H1 (cell line): ENCODE data around the gene TXNRD3. TPM values are rescaled to one million over a fixed set of nuclear protein-coding genes. Genes with fewer than 3 reads are reported as not detected.

Experiments used
- CTCF ChIA-PET: fragments of 300-600 bp; sonication (Branson Sonifier 250); formaldehyde crosslinking; loops from one replicate; lab custom pipeline; 2021; ENCODE audit not compliant: partially characterized antibody; lab: Charles Lee
- POLR2A ChIA-PET: fragments of 300-600 bp; sonication (Branson Sonifier 250); formaldehyde crosslinking; loops from one replicate; lab custom pipeline; 2021; ENCODE audit warnings: inconsistent platforms; ENCODE audit not compliant: partially characterized antibody; lab: Charles Lee
- DNase-seq, 2 experiments: peaks; one replicate each; pipeline versions ENCODE4 v3.0.0 to v3.0.0-alpha.2; 2010 to 2022; ENCODE audit warnings: low spot score in 2 of 2, low read depth in 1 of 2, mixed read lengths in 1 of 2
- FAIRE-seq: peaks from 2 replicates; lab custom pipeline; 2011; peaks lifted over from hg19 to GRCh38; lab: Jason Lieb, UNC
- H2AFZ ChIP-seq: 2 replicates; pipeline ENCODE4 v1.8.1; 2012; ENCODE audit warnings: low read length, inconsistent platforms
- H2AK5ac ChIP-seq: 2 replicates; pipeline ENCODE4 v1.6.1; 2013; ENCODE audit warnings: low read depth, low read length
- H2BK120ac ChIP-seq: replicated peaks from 2 replicates; pipeline ENCODE3; 2013; ENCODE audit warnings: low read depth, low read length, inconsistent platforms
- H2BK12ac ChIP-seq: 2 replicates; pipeline ENCODE4 v1.6.1; 2013; ENCODE audit warnings: low read depth, low read length
- H2BK15ac ChIP-seq: 2 replicates; pipeline ENCODE4 v1.6.1; 2013; ENCODE audit warnings: low read length
- H2BK20ac ChIP-seq: 2 replicates; pipeline ENCODE4 v1.6.1; 2013; ENCODE audit warnings: low read length
- H2BK5ac ChIP-seq: 2 replicates; pipeline ENCODE4 v1.6.1; 2013; ENCODE audit warnings: low read depth, low read length
- H3K14ac ChIP-seq: 2 replicates; pipeline ENCODE4 v1.6.1; 2013; ENCODE audit warnings: inconsistent platforms; ENCODE audit not compliant: insufficient read length
- H3K18ac ChIP-seq: 2 replicates; pipeline ENCODE4 v1.6.1; 2013; ENCODE audit warnings: low read length; ENCODE audit errors: extremely low read depth
- H3K23ac ChIP-seq: 2 replicates; pipeline ENCODE4 v1.6.1; 2013; ENCODE audit warnings: inconsistent platforms; ENCODE audit not compliant: insufficient read length
- H3K23me2 ChIP-seq: 2 replicates; pipeline ENCODE4 v1.6.1; 2013; ENCODE audit warnings: low read depth, low read length
- H3K27ac ChIP-seq: 2 replicates; pipeline ENCODE4 v1.6.1; 2011; ENCODE audit warnings: low read depth, low read length, inconsistent platforms
- H3K27me3 ChIP-seq, 4 experiments: replicated peaks in 1 of 4; 1 replicate in 1 of 4; 2 replicates in 3 of 4; pipeline versions ENCODE4 v1.6.1 to v1.8.1; 2011 to 2013; ENCODE audit warnings: low read length in 3 of 4, mild to moderate bottlenecking in 3 of 4, inconsistent platforms in 2 of 4, mixed read lengths in 2 of 4, moderate library complexity in 1 of 4; ENCODE audit not compliant: control insufficient read depth in 3 of 4, insufficient read depth in 3 of 4; ENCODE audit errors: extremely low read depth in 1 of 4
- H3K36me3 ChIP-seq, 4 experiments: 2 replicates each; pipeline versions ENCODE4 v1.6.1 to v1.8.1; 2011 to 2013; ENCODE audit warnings: mild to moderate bottlenecking in 4 of 4, low read length in 3 of 4, moderate library complexity in 2 of 4, control low read depth in 1 of 4, inconsistent platforms in 1 of 4; ENCODE audit not compliant: insufficient read depth in 4 of 4, control insufficient read depth in 2 of 4
- H3K4ac ChIP-seq: replicated peaks from 2 replicates; pipeline ENCODE3; 2013; ENCODE audit warnings: low read length, low read depth, mixed read lengths, inconsistent platforms; ENCODE audit not compliant: insufficient read length
- H3K4me1 ChIP-seq, 4 experiments: replicated peaks in 1 of 4; 1 replicate in 1 of 4; 2 replicates in 3 of 4; pipeline versions ENCODE4 v1.6.1 to v1.8.1; 2011 to 2013; ENCODE audit warnings: low read length in 3 of 4, inconsistent platforms in 2 of 4, mixed read lengths in 1 of 4; ENCODE audit not compliant: insufficient read depth in 4 of 4, control insufficient read depth in 3 of 4
- H3K4me2 ChIP-seq, 2 experiments: 2 replicates each; pipeline versions ENCODE4 v1.6.1 to v1.8.1; 2011 to 2013; ENCODE audit warnings: low read depth in 2 of 2, low read length in 2 of 2, control low read depth in 1 of 2, inconsistent platforms in 1 of 2, mild to moderate bottlenecking in 1 of 2; ENCODE audit not compliant: insufficient read depth in 1 of 2
- H3K4me3 ChIP-seq, 4 experiments: fragments of 200-600, 300-600 bp in 1 of 4; sonication (generic), shearing (Covaris generic), sonication (Bioruptor Twin) in 1 of 4; 2 replicates each; pipeline versions ENCODE4 v1.5.1 to v1.8.1; 2011 to 2016; ENCODE audit warnings: low read length in 4 of 4, low read depth in 3 of 4, control low read depth in 2 of 4, inconsistent platforms in 2 of 4, mild to moderate bottlenecking in 2 of 4, mixed read lengths in 1 of 4, moderate library complexity in 1 of 4; ENCODE audit not compliant: insufficient read depth in 2 of 4; ENCODE audit errors: extremely low read depth in 1 of 4
- H3K56ac ChIP-seq: replicated peaks from 2 replicates; pipeline ENCODE3; 2013; ENCODE audit warnings: low read depth, mild to moderate bottlenecking, mixed read lengths, low read length, inconsistent platforms; ENCODE audit not compliant: insufficient read length
- H3K79me1 ChIP-seq: 2 replicates; pipeline ENCODE4 v1.6.1; 2013; ENCODE audit warnings: low read depth, low read length, control low read depth
- H3K79me2 ChIP-seq, 2 experiments: 2 replicates each; pipeline versions ENCODE4 v1.6.1 to v1.8.1; 2012 to 2013; ENCODE audit warnings: low read length in 2 of 2, mild to moderate bottlenecking in 2 of 2, inconsistent platforms in 1 of 2; ENCODE audit not compliant: insufficient read depth in 2 of 2, control insufficient read depth in 1 of 2
- H3K9ac ChIP-seq, 4 experiments: replicated peaks in 1 of 4; 1 replicate in 1 of 4; 2 replicates in 3 of 4; pipeline versions ENCODE4 v1.6.1 to v1.8.1; 2011 to 2013; ENCODE audit warnings: low read depth in 3 of 4, low read length in 3 of 4, control low read depth in 2 of 4, mild to moderate bottlenecking in 2 of 4, moderate library complexity in 2 of 4, inconsistent platforms in 1 of 4; ENCODE audit errors: extremely low read depth in 1 of 4
- H3K9me3 ChIP-seq, 2 experiments: 2 replicates each; pipeline versions ENCODE4 v1.6.1 to v1.8.1; 2012 to 2013; ENCODE audit warnings: mild to moderate bottlenecking in 2 of 2, moderate library complexity in 2 of 2, control low read depth in 1 of 2, inconsistent platforms in 1 of 2, low read depth in 1 of 2, low read length in 1 of 2, mixed read lengths in 1 of 2; ENCODE audit not compliant: insufficient read depth in 2 of 2
- H4K20me1 ChIP-seq, 2 experiments: replicated peaks in 1 of 2; 2 replicates each; pipeline versions ENCODE3 to v1.8.1; 2011 to 2013; ENCODE audit warnings: inconsistent platforms in 2 of 2, low read length in 2 of 2, mild to moderate bottlenecking in 1 of 2; ENCODE audit not compliant: insufficient read depth in 2 of 2, control insufficient read depth in 1 of 2
- H4K5ac ChIP-seq: 2 replicates; pipeline ENCODE4 v1.6.1; 2013; ENCODE audit warnings: low read length, low read depth, mixed read lengths, inconsistent platforms; ENCODE audit not compliant: insufficient read length
- H4K8ac ChIP-seq: 2 replicates; pipeline ENCODE4 v1.8.0; 2013; ENCODE audit warnings: mild to moderate bottlenecking, moderate library complexity, low read length, inconsistent platforms; ENCODE audit not compliant: insufficient read depth; ENCODE audit errors: extremely low read depth
- H4K91ac ChIP-seq: replicated peaks from 2 replicates; pipeline ENCODE3; 2013; ENCODE audit warnings: low read length, mixed read lengths, inconsistent platforms; ENCODE audit not compliant: insufficient read length
- ATF3 ChIP-seq: IDR thresholded peaks from 2 replicates; pipeline ENCODE4 v1.6.1; 2011; ENCODE audit warnings: low read depth, mild to moderate bottlenecking, low read length; ENCODE audit not compliant: insufficient read depth
- BACH1 ChIP-seq: IDR thresholded peaks from 2 replicates; pipeline ENCODE4 v1.6.1; 2012; ENCODE audit warnings: low read length, improper control_type of control experiment
- CBX5 ChIP-seq: fragments of 300-800, 300-1000 bp; sonication (generic); IDR thresholded peaks from 2 replicates; pipeline ENCODE4 v1.7.1; 2016; ENCODE audit warnings: antibody characterized with exemption, low read length, low read depth
- CHD2 ChIP-seq: IDR thresholded peaks from 2 replicates; pipeline ENCODE4 v1.6.1; 2012; ENCODE audit warnings: low read length, improper control_type of control experiment
- E2F6 ChIP-seq: IDR thresholded peaks from 2 replicates; pipeline ENCODE4 v1.6.1; 2012; ENCODE audit warnings: inconsistent platforms
- EZH2 ChIP-seq: fragments of 200-600 bp; sonication (generic); IDR thresholded peaks from 2 replicates; pipeline ENCODE4 v1.7.1; 2012; ENCODE audit warnings: low read depth, mild to moderate bottlenecking, moderate library complexity, low read length, inconsistent platforms; ENCODE audit not compliant: severe bottlenecking
- FOSL1 ChIP-seq: IDR thresholded peaks from 2 replicates; pipeline ENCODE4 v1.6.1; 2011; ENCODE audit warnings: mild to moderate bottlenecking, low read depth, low read length, moderate library complexity; ENCODE audit not compliant: insufficient read depth
- HDAC6 ChIP-seq: IDR thresholded peaks from one replicate; pipeline ENCODE4 v1.7.1; 2012; ENCODE audit warnings: low read depth, mild to moderate bottlenecking, inconsistent platforms, low read length, moderate library complexity
- JUND ChIP-seq: IDR thresholded peaks from 2 replicates; pipeline ENCODE4 v1.6.1; 2011; ENCODE audit warnings: mild to moderate bottlenecking, improper control_type of control experiment, low read length
- KDM5A ChIP-seq: fragments of 200-600 bp; IDR thresholded peaks from 2 replicates; pipeline ENCODE4 v1.7.1; 2012; ENCODE audit warnings: mild to moderate bottlenecking, low read length, inconsistent platforms, mixed read lengths
- NRF1 ChIP-seq: IDR thresholded peaks from 2 replicates; pipeline ENCODE4 v1.6.1; 2011; ENCODE audit warnings: mild to moderate bottlenecking, low read depth, low read length, improper control_type of control experiment
- RFX5 ChIP-seq: IDR thresholded peaks from 2 replicates; pipeline ENCODE4 v1.6.1; 2011; ENCODE audit warnings: low read depth, low read length, improper control_type of control experiment, borderline replicate concordance
- SP4 ChIP-seq: IDR thresholded peaks from 2 replicates; pipeline ENCODE4 v1.6.1; 2012; ENCODE audit warnings: low read length, inconsistent platforms
- WGBS, 2 experiments: shearing (Covaris generic) in 1 of 2; methylation state at CpG; one replicate each; pipeline versions ENCODE4 v1.1.6 to v1.1.7; 2013 to 2015; ENCODE audit warnings: low lambda C conversion rate in 2 of 2, mixed read lengths in 2 of 2, inconsistent platforms in 1 of 2, low coverage in 1 of 2, missing lambda C conversion rate in 1 of 2; ENCODE audit not compliant: insufficient replicate concordance in 2 of 2, insufficient coverage in 1 of 2, insufficient read length in 1 of 2; ENCODE audit errors: extremely low coverage in 1 of 2, missing lambda C conversion rate in 1 of 2; 5-methylcytosine and 5-hydroxymethylcytosine counted together
- polyA plus RNA-seq, 7 experiments: library from polyadenylated mRNA; depleted of rRNA in 3 of 7; stranded (reverse) in 5 of 7; unstranded in 2 of 7; fragments of >200 nt in 5 of 7; fragments of 200-250 nt in 2 of 7; gene quantifications; 1 replicate in 5 of 7; 2 replicates in 1 of 7; 4 replicates in 1 of 7; pipeline versions ENCODE4 v1.2.1 to v1.2.3, GENCODE V29; 2011 to 2013; ENCODE audit warnings: missing spikeins in 2 of 7, mixed read lengths in 2 of 7
- total RNA-seq: library from RNA; stranded (reverse); fragmentation: NEBNext Ultra II Directional; extraction: Animal tissue kit (Norgen Biotek cat#: 25700); gene quantifications from 2 replicates; pipeline ENCODE4 v1.2.1, GENCODE V29; 2021

The TXNRD3 gene
- total and polyA plus RNA-seq, 2 of the 8 experiments (the other 6 are each of a cell fraction or from before 2014, with no cell fraction given) = 3.4 to 4.3 TPM

- H2BK5ac ChIP-seq = no peak overlapping the region
- no peak overlapping the region for H2BK20ac ChIP-seq
- H3K79me2 ChIP-seq = no peaks in the 10 kb centered on the region
- H3K18ac ChIP-seq = no peak overlapping the region
- ChIA-PET POLR2A (interaction anchor here (1.1 kb wide), 1 partner anchor 28 kb away, joined by 3 read pairs; no protein-coding TSS in a partner anchor), CTCF (interaction anchor here (0.7 to 2.0 kb wide), 4 partner anchors 10 to 52 kb away, joined by 3 to 10 read pairs (median 3); no protein-coding TSS in a partner anchor)
- no peak overlapping the region for H3K27ac ChIP-seq
- H4K20me1 ChIP-seq = no peaks in the 10 kb centered on the region
- H3K27me3 ChIP-seq = no peaks in the 10 kb centered on the region; a peak in 1 of 7 replicates
- no peaks in the 10 kb centered on the region for H3K23me2 ChIP-seq
- no peak overlapping the region for H2BK15ac ChIP-seq
- H2BK120ac ChIP-seq = no peak overlapping the region
- H3K79me1 ChIP-seq = no peaks in the 10 kb centered on the region
- no peak for FAIRE-seq
- no peak overlapping the region for H3K9ac ChIP-seq
- H3K4ac ChIP-seq = no peak overlapping the region
- peaks cover 0 to 4% (median 1%) of the 10 kb centered on the region in 4 experiments; a peak in 2 of 7 replicates for H3K4me1 ChIP-seq
- 96% methylated on average over 6 of the region's 7 CpGs; no CpG with 5 or more reads in 1 of the 2 experiments for WGBS, 2 experiments
- H2AK5ac ChIP-seq = no peak overlapping the region
- no peak overlapping the region for H3K23ac ChIP-seq
- H4K5ac ChIP-seq = no peak overlapping the region
- DNase-seq = no peak
- H3K36me3 ChIP-seq = no peaks in the 10 kb centered on the region
- H4K8ac ChIP-seq = no peak overlapping the region
- no peak overlapping the region for H3K56ac ChIP-seq
- H3K4me2 ChIP-seq = no peak overlapping the region
- no peak overlapping the region for H4K91ac ChIP-seq
- no peak overlapping the region for H2BK12ac ChIP-seq
- no peak overlapping the region for H3K14ac ChIP-seq
- no peaks in the 10 kb centered on the region for H3K9me3 ChIP-seq
- H2AFZ ChIP-seq = no peak overlapping the region
- no peak overlapping the region for H3K4me3 ChIP-seq
- TF ChIP-seq JUND (no peak), ATF3 (no peak), CHD2 (no peak), E2F6 (no peak), FOSL1 (no peak), EZH2 (no peak), HDAC6 (no peak), KDM5A (no peak), CBX5 (no peak), SP4 (no peak), NRF1 (no peak), BACH1 (no peak), RFX5 (no peak)
Observed at GRCh38 chr3:126571078-126571477, 83.8 kb downstream of the TXNRD3 start.
